Neutrophil (primary cell): Measurements from ENCODE around the gene FADS3.

Experiments used
- H3K27ac ChIP-seq: fragments of 200-600 bp; sonication (generic); 2 replicates; pipeline ENCODE4 v1.5.1; 2016; ENCODE audit warnings: mild to moderate bottlenecking, moderate library complexity
- H3K27me3 ChIP-seq: fragments of 200-600 bp; sonication (generic); 2 replicates; pipeline ENCODE4 v1.6.0; 2016; ENCODE audit warnings: mild to moderate bottlenecking
- H3K36me3 ChIP-seq: fragments of 200-600 bp; sonication (generic); 2 replicates; pipeline ENCODE4 v1.5.1; 2017
- H3K4me1 ChIP-seq, 2 experiments: fragments of 200-600 bp in 1 of 2; sonication (generic) in 1 of 2; 1 replicate in 1 of 2; 2 replicates in 1 of 2; pipeline versions ENCODE4 v1.5.1 to v1.6.1; 2013 to 2016; ENCODE audit warnings: low read depth in 1 of 2, low read length in 1 of 2, mild to moderate bottlenecking in 1 of 2, moderate library complexity in 1 of 2; ENCODE audit not compliant: control insufficient read depth in 1 of 2, insufficient read depth in 1 of 2
- H3K4me3 ChIP-seq, 2 experiments: fragments of 200-600 bp in 1 of 2; sonication (generic) in 1 of 2; 1 replicate in 1 of 2; 2 replicates in 1 of 2; pipeline ENCODE4 v1.5.1; 2013 to 2016; ENCODE audit warnings: low read depth in 1 of 2, low read length in 1 of 2, mild to moderate bottlenecking in 1 of 2, moderate library complexity in 1 of 2
- H3K9me3 ChIP-seq: fragments of 200-600 bp; sonication (generic); 2 replicates; pipeline ENCODE4 v1.5.1; 2016
- CTCF ChIP-seq: fragments of 200-600 bp; sonication (generic); IDR thresholded peaks from 2 replicates; pipeline ENCODE4 v1.5.1; 2016; ENCODE audit warnings: antibody characterized with exemption

The FADS3 gene

GRCh38 chr11:61855939-61856680 lies 35.2 kb downstream of the FADS3 start:
- no peaks in the 10 kb centered on the region for H3K36me3 ChIP-seq
- no peaks in the 10 kb centered on the region for H3K9me3 ChIP-seq
- no peaks in the 10 kb centered on the region for H3K4me1 ChIP-seq
- H3K4me3 ChIP-seq, result no peak overlapping the region
- H3K27me3 ChIP-seq, result no peaks in the 10 kb centered on the region
- no peak for TF ChIP-seq CTCF
- no peak overlapping the region for H3K27ac ChIP-seq

- H3K27me3 ChIP-seq, result no peaks in the 10 kb centered on the region
- no peaks in the 10 kb centered on the region for H3K4me1 ChIP-seq
- no peak overlapping the region for H3K27ac ChIP-seq
- H3K4me3 ChIP-seq, result no peak overlapping the region
- TF ChIP-seq CTCF, result no peak
- no peaks in the 10 kb centered on the region for H3K9me3 ChIP-seq
- no peaks in the 10 kb centered on the region for H3K36me3 ChIP-seq
These were observed 36.2 kb downstream of the FADS3 start for GRCh38 chr11:61854966-61855714.

DNA sequence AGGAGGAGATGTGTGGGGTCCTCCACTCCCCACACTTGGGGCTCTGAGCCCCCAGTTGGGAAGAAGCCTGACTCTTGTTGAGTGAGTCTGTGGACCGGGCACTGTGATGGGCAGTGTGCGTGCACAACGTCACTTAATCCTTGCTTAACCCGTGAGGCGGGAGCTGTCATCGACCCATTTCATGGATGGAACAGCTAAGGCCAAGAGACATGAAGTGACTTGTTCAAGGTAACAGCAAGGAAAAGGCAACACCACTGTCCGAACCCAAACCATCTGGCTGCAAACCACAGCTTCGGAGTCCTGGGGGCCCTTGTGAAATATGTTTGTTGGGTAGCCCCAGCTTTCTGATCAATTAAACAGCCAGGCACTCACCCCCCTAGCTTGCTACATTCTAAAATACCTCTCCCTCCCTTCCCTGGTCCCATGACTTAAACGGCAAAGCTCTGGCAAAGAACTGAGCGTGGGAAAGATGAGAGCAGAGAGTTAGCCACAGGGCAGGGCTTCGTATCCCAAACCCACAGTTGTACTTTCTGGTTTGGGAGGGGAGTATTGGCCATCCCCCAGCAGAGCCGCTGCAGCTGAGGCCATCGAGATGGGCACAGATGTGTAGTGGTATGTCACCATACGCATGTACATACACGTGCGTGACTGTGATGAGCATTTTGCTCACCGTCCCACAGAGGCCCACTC lies 37.0 kb downstream of the FADS3 start:
- H3K36me3 ChIP-seq, result no peaks in the 10 kb centered on the region
- no peak for TF ChIP-seq CTCF
- no peak overlapping the region for H3K4me3 ChIP-seq
- no peaks in the 10 kb centered on the region for H3K9me3 ChIP-seq
- no peaks in the 10 kb centered on the region for H3K27me3 ChIP-seq
- H3K27ac ChIP-seq, result no peak overlapping the region
- no peaks in the 10 kb centered on the region for H3K4me1 ChIP-seq

DNA sequence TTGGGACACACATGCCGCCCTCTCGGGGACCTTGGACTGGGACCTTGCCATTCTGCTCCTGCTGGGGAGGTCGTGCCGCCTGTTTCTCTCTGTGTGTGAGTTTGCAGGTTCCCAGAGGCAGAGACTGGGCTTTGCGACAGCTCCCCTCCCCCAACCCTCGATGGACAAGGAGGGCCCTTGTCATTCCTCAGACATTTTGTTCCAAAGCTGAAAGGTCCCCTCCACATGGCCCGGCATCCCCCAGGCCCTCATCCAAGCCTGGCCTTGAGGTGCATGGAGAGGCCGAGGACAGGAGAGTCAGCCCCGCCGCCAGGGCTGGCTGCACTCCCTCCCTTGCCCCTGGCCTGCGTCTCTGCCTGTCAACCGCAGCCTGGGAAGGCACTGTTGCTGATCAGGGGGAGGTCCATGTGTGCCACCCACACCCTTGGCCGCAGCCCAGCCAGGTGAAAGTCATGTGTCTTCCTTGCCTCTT lies 37.6 kb downstream of the FADS3 start:
- H3K4me3 ChIP-seq, result no peak overlapping the region
- no peak overlapping the region for H3K27ac ChIP-seq
- H3K4me1 ChIP-seq, result no peaks in the 10 kb centered on the region
- H3K27me3 ChIP-seq, result no peaks in the 10 kb centered on the region
- H3K36me3 ChIP-seq, result no peaks in the 10 kb centered on the region
- TF ChIP-seq CTCF, result no peak
- no peaks in the 10 kb centered on the region for H3K9me3 ChIP-seq

- TF ChIP-seq CTCF, result no peak
- Histone ChIP-seq H3K4me3 (no peak overlapping the region), H3K9me3 (no peaks in the 10 kb centered on the region), H3K27me3 (no peaks in the 10 kb centered on the region), H3K27ac (no peak overlapping the region), H3K36me3 (no peaks in the 10 kb centered on the region), H3K4me1 (no peaks in the 10 kb centered on the region)
These were observed 39.4 kb downstream of the FADS3 start for GRCh38 chr11:61851900-61852295.
